ENCODE measurements around the gene ITIH5.

Gene ITIH5

GRCh38 chr10:7533657-7534479 is 132.9 kb downstream of the ITIH5 start:
- no peak for DNase-seq
- no peaks in the 10 kb centered on the region for H3K4me1 ChIP-seq

GRCh38 chr10:7532723-7533498 is 133.9 kb downstream of the ITIH5 start:
- TF ChIP-seq, protein P1, sequence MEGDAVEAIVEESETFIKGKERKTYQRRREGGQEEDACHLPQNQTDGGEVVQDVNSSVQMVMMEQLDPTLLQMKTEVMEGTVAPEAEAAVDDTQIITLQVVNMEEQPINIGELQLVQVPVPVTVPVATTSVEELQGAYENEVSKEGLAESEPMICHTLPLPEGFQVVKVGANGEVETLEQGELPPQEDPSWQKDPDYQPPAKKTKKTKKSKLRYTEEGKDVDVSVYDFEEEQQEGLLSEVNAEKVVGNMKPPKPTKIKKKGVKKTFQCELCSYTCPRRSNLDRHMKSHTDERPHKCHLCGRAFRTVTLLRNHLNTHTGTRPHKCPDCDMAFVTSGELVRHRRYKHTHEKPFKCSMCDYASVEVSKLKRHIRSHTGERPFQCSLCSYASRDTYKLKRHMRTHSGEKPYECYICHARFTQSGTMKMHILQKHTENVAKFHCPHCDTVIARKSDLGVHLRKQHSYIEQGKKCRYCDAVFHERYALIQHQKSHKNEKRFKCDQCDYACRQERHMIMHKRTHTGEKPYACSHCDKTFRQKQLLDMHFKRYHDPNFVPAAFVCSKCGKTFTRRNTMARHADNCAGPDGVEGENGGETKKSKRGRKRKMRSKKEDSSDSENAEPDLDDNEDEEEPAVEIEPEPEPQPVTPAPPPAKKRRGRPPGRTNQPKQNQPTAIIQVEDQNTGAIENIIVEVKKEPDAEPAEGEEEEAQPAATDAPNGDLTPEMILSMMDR (IDR thresholded peaks at IDR 0.05; ENCODE audit: low read depth, low read length), result no peak
- no peak overlapping the region for H3K4me3 ChIP-seq (ENCODE audit: low read depth, low read length)
- no peaks in the 10 kb centered on the region for H3K4me1 ChIP-seq
- H3K9me3 ChIP-seq, result no peaks in the 10 kb centered on the region
- H3K36me3 ChIP-seq, result no peaks in the 10 kb centered on the region
- DNase-seq, result no peak
- peaks cover 24% of the 10 kb centered on the region for H3K27me3 ChIP-seq

More at GRCh38 chr10:7533657-7534479, 132.9 kb downstream of the ITIH5 start:
- Histone ChIP-seq H3K9me3 (no peaks in the 10 kb centered on the region), H3K27me3 (peaks cover 15% of the 10 kb centered on the region), H3K36me3 (no peaks in the 10 kb centered on the region), H3K4me3 (ENCODE audit: low read depth, low read length) (no peak overlapping the region)
- TF ChIP-seq, protein P1 (IDR thresholded peaks at IDR 0.05; ENCODE audit: low read depth, low read length), result no peak

- peak; percentile 39 for DNase-seq
Observed at GRCh38 chr10:7529638-7530037, 137.1 kb downstream of the ITIH5 start.

DNA sequence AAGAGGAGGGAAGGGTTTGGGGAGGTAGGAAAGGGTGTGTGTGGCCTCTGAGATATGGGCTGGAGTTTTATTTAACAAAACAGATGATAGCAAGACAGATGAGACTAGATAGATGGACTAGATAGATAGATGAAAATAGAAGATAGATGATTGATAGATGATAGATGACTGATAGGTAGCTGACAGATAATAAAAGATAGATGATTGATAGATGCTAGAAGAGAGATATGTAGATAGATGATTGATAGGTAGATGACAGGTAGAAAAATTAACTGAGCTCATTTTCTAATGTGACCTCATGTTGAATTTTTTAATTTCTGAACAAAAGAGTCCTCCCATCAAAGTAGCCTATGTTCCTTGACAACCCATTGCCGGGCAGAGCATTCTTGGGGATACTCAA is 139.3 kb downstream of the ITIH5 start:
- TF ChIP-seq, protein P1 (IDR thresholded peaks at IDR 0.05; ENCODE audit: low read depth, low read length), result no peak
- Histone ChIP-seq H3K9me3 (no peaks in the 10 kb centered on the region), H3K27me3 (peaks cover 29% of the 10 kb centered on the region), H3K4me3 (ENCODE audit: low read depth, low read length) (no peak overlapping the region), H3K36me3 (no peaks in the 10 kb centered on the region), H3K4me1 (no peaks in the 10 kb centered on the region)
- DNase-seq, result no peak

More at GRCh38 chr10:7529638-7530037, 137.1 kb downstream of the ITIH5 start:
- H3K36me3 ChIP-seq, result no peaks in the 10 kb centered on the region
- no peak overlapping the region for H3K4me3 ChIP-seq (ENCODE audit: low read depth, low read length)
- peaks cover 25% of the 10 kb centered on the region for H3K27me3 ChIP-seq
- no peaks in the 10 kb centered on the region for H3K9me3 ChIP-seq
- TF ChIP-seq, protein P1 (IDR thresholded peaks at IDR 0.05; ENCODE audit: low read depth, low read length), result peak; percentile 45
- no peaks in the 10 kb centered on the region for H3K4me1 ChIP-seq

- no peaks in the 10 kb centered on the region for H3K36me3 ChIP-seq
- H3K9me3 ChIP-seq, result no peaks in the 10 kb centered on the region
- H3K4me1 ChIP-seq, result no peaks in the 10 kb centered on the region
- TF ChIP-seq, protein P1 (IDR thresholded peaks at IDR 0.05; ENCODE audit: low read depth, low read length), result no peak; the same call in 1 of the 2 replicates
- peak; percentile 32 for DNase-seq
- H3K27me3 ChIP-seq, result peaks cover 21% of the 10 kb centered on the region
- peak overlapping the region; percentile 44 for H3K4me3 ChIP-seq (ENCODE audit: low read depth, low read length)
Observed at GRCh38 chr10:7526017-7526400, 140.8 kb downstream of the ITIH5 start.
